SU-DHL-6 (cell line): Measurements from ENCODE around the gene EFL1.

Experiments used
- H2AFZ ChIP-seq: fragments of 200-600 bp; sonication (generic); 2 replicates; pipeline ENCODE4 v1.6.1; 2014; ENCODE audit warnings: low read depth, mild to moderate bottlenecking, moderate library complexity, mixed read lengths, antibody characterized with exemption, low read length; ENCODE audit not compliant: severe bottlenecking
- H3F3A ChIP-seq: fragments of 200-600 bp; shearing (Covaris generic); 2 replicates; pipeline ENCODE4 v1.6.0; 2016; ENCODE audit warnings: antibody characterized with exemption, mild to moderate bottlenecking; ENCODE audit not compliant: insufficient read depth
- H3K27ac ChIP-seq: fragments of 200-600 bp; sonication (generic); 2 replicates; pipeline ENCODE4 v1.5.1; 2016; ENCODE audit warnings: low read depth, mild to moderate bottlenecking, low read length, moderate library complexity, mixed read lengths
- H3K27me3 ChIP-seq: fragments of 200-600 bp; sonication (generic), shearing (Covaris generic); 2 replicates; pipeline ENCODE4 v1.6.0; 2014; ENCODE audit warnings: mild to moderate bottlenecking, low read length
- H3K36me3 ChIP-seq: fragments of 200-600 bp; sonication (generic); 2 replicates; pipeline ENCODE4 v1.6.1; 2014; ENCODE audit warnings: mild to moderate bottlenecking, low read length, mixed read lengths
- H3K4me2 ChIP-seq: fragments of 300-600, 200-600 bp; shearing (Covaris generic), sonication (generic); 2 replicates; pipeline ENCODE4 v1.6.0; 2014; ENCODE audit warnings: low read length, low read depth, mild to moderate bottlenecking; ENCODE audit not compliant: poor library complexity, severe bottlenecking
- H3K4me3 ChIP-seq: fragments of 200-600 bp; sonication (generic); 2 replicates; pipeline ENCODE4 v1.5.1; 2014; ENCODE audit warnings: antibody characterized with exemption, low read length, mild to moderate bottlenecking, mixed read lengths; ENCODE audit not compliant: insufficient read depth, poor library complexity, severe bottlenecking
- H3K79me2 ChIP-seq: fragments of 200-600 bp; sonication (generic); 2 replicates; pipeline ENCODE4 v1.6.1; 2014; ENCODE audit warnings: mild to moderate bottlenecking, low read length, moderate library complexity; ENCODE audit not compliant: insufficient read depth
- H3K9ac ChIP-seq: fragments of 200-600 bp; sonication (generic); 2 replicates; pipeline ENCODE4 v1.7.0; 2014; ENCODE audit warnings: mild to moderate bottlenecking, low read length
- H3K9me2 ChIP-seq: fragments of 200-600 bp; sonication (generic); replicated peaks from 2 replicates; pipeline ENCODE4 v1.6.1; 2014; ENCODE audit warnings: low read length; ENCODE audit not compliant: insufficient read depth
- H3K9me3 ChIP-seq: fragments of 200-600 bp; sonication (generic); 2 replicates; pipeline ENCODE4 v1.6.1; 2014; ENCODE audit warnings: low read length, mixed read lengths; ENCODE audit not compliant: insufficient read depth
- H4K20me1 ChIP-seq: fragments of 200-600 bp; sonication (generic); 2 replicates; pipeline ENCODE4 v1.6.1; 2014; ENCODE audit warnings: low read depth, mild to moderate bottlenecking, antibody characterized with exemption, low read length, moderate library complexity, mixed read lengths
- CTCF ChIP-seq: fragments of 200-600 bp; sonication (generic); IDR thresholded peaks from one replicate; pipeline ENCODE4 v1.5.1; 2017; ENCODE audit warnings: antibody characterized with exemption, mild to moderate bottlenecking, low read length, moderate library complexity; ENCODE audit not compliant: insufficient read depth, poor library complexity, severe bottlenecking
- EZH2phosphoT487 ChIP-seq: fragments of 200-600 bp; sonication (generic), shearing (Covaris generic); conservative IDR thresholded peaks from 2 replicates; pipeline ENCODE4 v1.6.1; 2018; ENCODE audit warnings: mild to moderate bottlenecking, antibody characterized with exemption, low read length, moderate library complexity, mixed read lengths

Gene EFL1

DNA sequence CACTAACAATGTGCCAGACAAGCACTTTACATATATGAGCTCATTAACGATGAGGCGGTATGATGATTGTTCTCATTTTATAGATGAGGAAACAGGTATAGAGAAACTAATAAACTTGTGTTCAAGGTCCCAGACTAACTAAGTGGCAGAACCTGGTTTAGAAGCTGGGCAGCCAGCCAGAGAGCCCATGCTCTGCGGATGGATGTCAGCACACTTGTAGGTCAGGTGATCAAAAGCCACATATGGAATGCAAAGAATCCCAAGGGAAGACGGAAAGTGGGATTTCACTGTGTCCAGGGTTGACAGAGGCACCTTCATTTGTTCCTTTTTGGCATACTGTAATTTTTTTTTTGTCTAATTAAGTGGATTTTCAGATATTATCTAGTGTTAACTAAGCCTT is 103.7 kb downstream of the EFL1 start:
- no peaks in the 10 kb centered on the region for H4K20me1 ChIP-seq
- no peak overlapping the region for H3K27ac ChIP-seq
- H3K4me3 ChIP-seq = no peak overlapping the region
- no peaks in the 10 kb centered on the region for H3F3A ChIP-seq
- no peak overlapping the region for H3K9ac ChIP-seq
- H3K36me3 ChIP-seq = peaks cover 18% of the 10 kb centered on the region; the same call in 1 of the 2 replicates
- H2AFZ ChIP-seq = no peak overlapping the region
- no peaks in the 10 kb centered on the region for H3K79me2 ChIP-seq
- no peak overlapping the region for H3K4me2 ChIP-seq
- no peaks in the 10 kb centered on the region for H3K27me3 ChIP-seq
- H3K9me3 ChIP-seq = no peaks in the 10 kb centered on the region
- H3K9me2 ChIP-seq = no peaks in the 10 kb centered on the region
- TF ChIP-seq CTCF = no peak
- TF ChIP-seq EZH2phosphoT487 = no peak

- no peaks in the 10 kb centered on the region for H3K27me3 ChIP-seq
- no peak overlapping the region for H3K27ac ChIP-seq
- H3K36me3 ChIP-seq = peaks cover 15% of the 10 kb centered on the region
- no peaks in the 10 kb centered on the region for H3K9me2 ChIP-seq
- no peaks in the 10 kb centered on the region for H3F3A ChIP-seq
- no peak for TF ChIP-seq CTCF
- no peak for TF ChIP-seq EZH2phosphoT487
- no peak overlapping the region for H3K4me3 ChIP-seq
- no peak overlapping the region for H2AFZ ChIP-seq
- no peaks in the 10 kb centered on the region for H3K79me2 ChIP-seq
- no peaks in the 10 kb centered on the region for H4K20me1 ChIP-seq
- H3K9me3 ChIP-seq = no peaks in the 10 kb centered on the region
- no peak overlapping the region for H3K9ac ChIP-seq
- no peak overlapping the region for H3K4me2 ChIP-seq
These were observed 111.9 kb downstream of the EFL1 start for GRCh38 chr15:82150645-82151044.

DNA sequence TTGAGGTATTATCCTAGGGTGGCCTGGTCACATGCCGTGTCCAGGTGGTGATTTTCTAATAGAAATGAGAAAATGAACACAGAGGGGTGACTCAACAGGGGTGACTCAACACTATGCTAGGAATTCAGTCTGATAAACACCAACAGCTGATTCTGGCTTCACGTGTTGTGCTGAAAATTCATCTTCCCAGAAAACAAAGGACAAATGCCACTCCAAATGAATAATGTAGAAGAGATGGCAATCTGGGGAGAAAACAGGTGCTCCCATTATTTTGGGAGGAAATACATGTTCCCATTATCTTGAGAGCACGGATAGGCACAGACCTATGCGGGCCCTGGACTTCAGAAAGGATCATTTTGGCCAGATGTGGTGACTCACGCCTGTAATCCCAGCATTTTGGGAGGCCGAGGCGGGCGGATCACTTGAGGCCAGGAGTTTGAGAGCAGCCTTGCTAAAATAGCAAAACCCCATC is 115.5 kb downstream of the EFL1 start:
- no peak overlapping the region for H3K4me2 ChIP-seq
- H3K9ac ChIP-seq = no peak overlapping the region
- no peaks in the 10 kb centered on the region for H4K20me1 ChIP-seq
- no peaks in the 10 kb centered on the region for H3K27me3 ChIP-seq
- peaks cover 9% of the 10 kb centered on the region; the same call in 1 of the 2 replicates for H3K36me3 ChIP-seq
- no peak overlapping the region for H3K4me3 ChIP-seq
- H3F3A ChIP-seq = no peaks in the 10 kb centered on the region
- H3K9me2 ChIP-seq = no peaks in the 10 kb centered on the region
- H3K9me3 ChIP-seq = no peaks in the 10 kb centered on the region
- no peaks in the 10 kb centered on the region for H3K79me2 ChIP-seq
- TF ChIP-seq CTCF (no peak), EZH2phosphoT487 (no peak)
- no peak overlapping the region for H2AFZ ChIP-seq
- H3K27ac ChIP-seq = no peak overlapping the region

- Histone ChIP-seq H3K4me3 (no peak overlapping the region), H3K9ac (no peak overlapping the region), H3K9me2 (no peaks in the 10 kb centered on the region), H3K27ac (no peak overlapping the region), H3F3A (no peaks in the 10 kb centered on the region), H3K4me2 (no peak overlapping the region), H2AFZ (no peak overlapping the region), H3K27me3 (no peaks in the 10 kb centered on the region), H3K36me3 (peaks cover 6% of the 10 kb centered on the region; the same call in 1 of the 2 replicates), H3K9me3 (no peaks in the 10 kb centered on the region), H4K20me1 (no peaks in the 10 kb centered on the region), H3K79me2 (no peaks in the 10 kb centered on the region)
- TF ChIP-seq EZH2phosphoT487 (no peak), CTCF (no peak)
These were observed 116.0 kb downstream of the EFL1 start for GRCh38 chr15:82146576-82146975.
